CD14-positive monocyte (primary cell): Measurements from ENCODE around the gene SMARCD1. TPM values are rescaled to one million over a fixed set of nuclear protein-coding genes. Genes with fewer than 3 reads are reported as not detected.

Experiments
- DNase-seq, 3 donors: peaks; one replicate each; pipeline ENCODE4 v3.0.0-alpha.2; 2011 to 2022
- H2AFZ ChIP-seq: 2 replicates; pipeline ENCODE4 v1.6.0; 2012; ENCODE audit warnings: mild to moderate bottlenecking, low read depth, low read length, inconsistent platforms; ENCODE audit not compliant: insufficient read depth, poor library complexity, severe bottlenecking
- H3K27ac ChIP-seq, 2 donors: 1 replicate in 1 of 2; 2 replicates in 1 of 2; pipeline ENCODE4 v1.5.1; 2012 to 2013; ENCODE audit warnings: low read length in 2 of 2, control low read depth in 1 of 2, inconsistent platforms in 1 of 2, low read depth in 1 of 2, mild to moderate bottlenecking in 1 of 2
- H3K27me3 ChIP-seq, 2 donors: one replicate each; pipeline versions ENCODE4 v1.6.0 to v1.6.1; 2011 to 2013; ENCODE audit warnings: low read length in 2 of 2; ENCODE audit not compliant: control insufficient read depth in 2 of 2, insufficient read depth in 2 of 2
- H3K36me3 ChIP-seq, 2 donors: replicated peaks in 1 of 2; 1 replicate in 1 of 2; 2 replicates in 1 of 2; pipeline versions ENCODE4 v1.5.1 to v1.6.1; 2012 to 2013; ENCODE audit warnings: low read length in 2 of 2, control low read depth in 1 of 2, inconsistent platforms in 1 of 2, mild to moderate bottlenecking in 1 of 2; ENCODE audit not compliant: insufficient read depth in 2 of 2, control insufficient read depth in 1 of 2
- H3K4me1 ChIP-seq, 2 donors: 1 replicate in 1 of 2; 2 replicates in 1 of 2; pipeline versions ENCODE4 v1.5.1 to v1.6.1; 2012 to 2013; ENCODE audit warnings: low read length in 2 of 2, control low read depth in 1 of 2, inconsistent platforms in 1 of 2, mild to moderate bottlenecking in 1 of 2, moderate library complexity in 1 of 2; ENCODE audit not compliant: insufficient read depth in 2 of 2, control insufficient read depth in 1 of 2
- H3K4me2 ChIP-seq: replicated peaks from 2 replicates; pipeline ENCODE3; 2012; ENCODE audit warnings: low read length, moderate library complexity, mild to moderate bottlenecking; ENCODE audit not compliant: poor library complexity, severe bottlenecking; ENCODE audit errors: extremely low read depth
- H3K4me3 ChIP-seq, 3 experiments: fragments of 200-600 bp in 1 of 3; sonication (generic) in 1 of 3; replicated peaks in 1 of 3; 1 replicate in 2 of 3; 2 replicates in 1 of 3; pipeline ENCODE4 v1.5.1; 2011 to 2013; ENCODE audit warnings: low read length in 3 of 3, mild to moderate bottlenecking in 3 of 3, control low read depth in 2 of 3, low read depth in 2 of 3, inconsistent platforms in 1 of 3, moderate library complexity in 1 of 3
- H3K79me2 ChIP-seq: 2 replicates; pipeline ENCODE4 v1.6.0; 2012; ENCODE audit warnings: mild to moderate bottlenecking, control low read depth, inconsistent platforms, low read length, moderate library complexity; ENCODE audit not compliant: insufficient read depth
- H3K9ac ChIP-seq: 2 replicates; pipeline ENCODE4 v1.6.0; 2017; ENCODE audit warnings: low read length, mild to moderate bottlenecking; ENCODE audit not compliant: insufficient read depth, poor library complexity, severe bottlenecking
- H3K9me3 ChIP-seq, 2 donors: replicated peaks in 1 of 2; 1 replicate in 1 of 2; 2 replicates in 1 of 2; pipeline versions ENCODE4 v1.5.1 to v1.6.1; 2012 to 2013; ENCODE audit warnings: low read length in 2 of 2, control low read depth in 1 of 2; ENCODE audit not compliant: control insufficient read depth in 1 of 2, insufficient read depth in 1 of 2
- H4K20me1 ChIP-seq: 2 replicates; pipeline ENCODE4 v1.6.0; 2012; ENCODE audit warnings: mild to moderate bottlenecking, low read length, control low read depth, moderate library complexity; ENCODE audit not compliant: insufficient read depth
- H3K27ac Mint-ChIP-seq, 7 donors: one replicate each; pipeline ENCODE4 v1.8.0; 2020; ENCODE audit warnings: mild to moderate bottlenecking in 7 of 7, mixed read lengths in 7 of 7, moderate library complexity in 6 of 7, inconsistent platforms in 2 of 7
- H3K27me3 Mint-ChIP-seq, 3 donors: one replicate each; pipeline ENCODE4 v1.8.0; 2021 to 2022; ENCODE audit warnings: low read depth in 3 of 3, mild to moderate bottlenecking in 3 of 3, mixed read lengths in 3 of 3, moderate library complexity in 3 of 3, inconsistent platforms in 1 of 3
- H3K36me3 Mint-ChIP-seq, 2 donors: one replicate each; pipeline ENCODE4 v1.8.0; 2020; ENCODE audit warnings: mixed read lengths in 2 of 2, inconsistent platforms in 1 of 2, mild to moderate bottlenecking in 1 of 2
- H3K4me1 Mint-ChIP-seq: one replicate; pipeline ENCODE4 v1.8.0; 2020; ENCODE audit warnings: mild to moderate bottlenecking, mixed read lengths
- H3K4me3 Mint-ChIP-seq, 2 donors: one replicate each; pipeline ENCODE4 v1.8.0; 2020; ENCODE audit warnings: mild to moderate bottlenecking in 2 of 2, mixed read lengths in 2 of 2, moderate library complexity in 1 of 2
- H3K9me3 Mint-ChIP-seq, 7 donors: one replicate each; pipeline ENCODE4 v1.8.0; 2020 to 2022; ENCODE audit warnings: mixed read lengths in 7 of 7, mild to moderate bottlenecking in 6 of 7, moderate library complexity in 6 of 7, inconsistent platforms in 2 of 7
- WGBS: methylation state at CpG from one replicate; pipeline ENCODE4 v1.1.5; 2013; ENCODE audit warnings: missing lambda C conversion rate; ENCODE audit not compliant: insufficient coverage; 5-methylcytosine and 5-hydroxymethylcytosine counted together
- intact Hi-C, 2 donors: fragments of 100-400 bp; cut with micrococcal nuclease; formaldehyde crosslinking; loops; one replicate each; pipeline versions ENCODE4 v1.15.0 to v1.15.1; 2023
- polyA plus RNA-seq, 3 donors: library from polyadenylated mRNA; depleted of rRNA in 1 of 3; unstranded in 2 of 3; stranded (reverse) in 1 of 3; fragments of 300-500 nt in 2 of 3; fragments of >200 nt in 1 of 3; fragmentation: Illumina TruSeq in 2 of 3; gene quantifications; 1 replicate in 2 of 3; 2 replicates in 1 of 3; pipeline ENCODE4 v1.2.3, GENCODE V29; 2012 to 2021
- TF ChIP-seq, protein P1 (sequence below): fragments of 200-600 bp; IDR thresholded peaks from one replicate; pipeline ENCODE4 v1.8.0; 2022; ENCODE audit warnings: antibody characterized with exemption, mild to moderate bottlenecking

SMARCD1 gene
- polyA plus RNA-seq, 3 donors, result 3.7 to 41.9 (median 7.8) TPM

GRCh38 chr12:50085615-50086072 is 502 bp downstream of the SMARCD1 start:
- TF ChIP-seq, protein P1, sequence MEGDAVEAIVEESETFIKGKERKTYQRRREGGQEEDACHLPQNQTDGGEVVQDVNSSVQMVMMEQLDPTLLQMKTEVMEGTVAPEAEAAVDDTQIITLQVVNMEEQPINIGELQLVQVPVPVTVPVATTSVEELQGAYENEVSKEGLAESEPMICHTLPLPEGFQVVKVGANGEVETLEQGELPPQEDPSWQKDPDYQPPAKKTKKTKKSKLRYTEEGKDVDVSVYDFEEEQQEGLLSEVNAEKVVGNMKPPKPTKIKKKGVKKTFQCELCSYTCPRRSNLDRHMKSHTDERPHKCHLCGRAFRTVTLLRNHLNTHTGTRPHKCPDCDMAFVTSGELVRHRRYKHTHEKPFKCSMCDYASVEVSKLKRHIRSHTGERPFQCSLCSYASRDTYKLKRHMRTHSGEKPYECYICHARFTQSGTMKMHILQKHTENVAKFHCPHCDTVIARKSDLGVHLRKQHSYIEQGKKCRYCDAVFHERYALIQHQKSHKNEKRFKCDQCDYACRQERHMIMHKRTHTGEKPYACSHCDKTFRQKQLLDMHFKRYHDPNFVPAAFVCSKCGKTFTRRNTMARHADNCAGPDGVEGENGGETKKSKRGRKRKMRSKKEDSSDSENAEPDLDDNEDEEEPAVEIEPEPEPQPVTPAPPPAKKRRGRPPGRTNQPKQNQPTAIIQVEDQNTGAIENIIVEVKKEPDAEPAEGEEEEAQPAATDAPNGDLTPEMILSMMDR, result no peak
- Histone ChIP-seq H2AFZ (peak overlapping the region; percentile 97), H3K36me3 (peaks cover 28 to 38% of the 10 kb centered on the region in 2 donors), H3K9ac (peak overlapping the region; percentile 92), H3K9me3 (no peaks in the 10 kb centered on the region), H3K4me3 (peak overlapping the region; percentile 82 to 95 (median 94)), H4K20me1 (no peaks in the 10 kb centered on the region), H3K27ac (peak overlapping the region in 1 of 2 donors; percentile 93), H3K4me2 (peak overlapping the region; percentile 76), H3K27me3 (no peaks in the 10 kb centered on the region), H3K79me2 (peaks cover 13% of the 10 kb centered on the region), H3K4me1 (peaks cover 11 to 14% of the 10 kb centered on the region in 2 donors)
- intact Hi-C loops, result no loop called here
- Mint-ChIP-seq H3K27ac (peak overlapping the region; percentile 75 to 91 (median 88)), H3K36me3 (peaks cover 35 to 39% of the 10 kb centered on the region in 2 donors), H3K9me3 (peaks cover 0 to 2% (median 0%) of the 10 kb centered on the region in 7 donors), H3K4me3 (peak overlapping the region; percentile 83 to 89), H3K4me1 (peaks cover 21% of the 10 kb centered on the region), H3K27me3 (peaks cover 1 to 6% (median 6%) of the 10 kb centered on the region in 3 donors)
- DNase-seq, result no peak
- WGBS, result 31% methylated on average over 7 of the region's 8 CpGs

DNA sequence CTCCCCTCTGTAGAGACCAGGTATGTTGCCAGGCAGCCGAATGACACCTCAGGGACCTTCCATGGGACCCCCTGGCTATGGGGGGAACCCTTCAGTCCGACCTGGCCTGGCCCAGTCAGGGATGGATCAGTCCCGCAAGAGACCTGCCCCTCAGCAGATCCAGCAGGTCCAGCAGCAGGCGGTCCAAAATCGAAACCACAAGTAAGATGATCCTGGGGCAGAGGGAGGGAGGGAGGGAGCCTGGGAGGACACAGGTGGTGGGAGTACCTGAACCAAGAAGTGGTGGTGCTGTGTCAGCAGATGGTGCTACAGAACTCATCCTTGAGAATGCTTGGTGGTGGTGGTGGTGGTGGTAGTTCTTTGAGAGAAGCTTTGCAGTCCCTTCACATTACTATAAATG is 1.0 kb downstream of the SMARCD1 start:
- DNase-seq, result no peak
- H3K9me3 ChIP-seq, result no peaks in the 10 kb centered on the region

More for the DNA sequence above, 1.0 kb downstream of the SMARCD1 start:
- Histone ChIP-seq H3K4me3 (peak overlapping the region in 2 of 3 experiments; percentile 82 to 95), H4K20me1 (no peaks in the 10 kb centered on the region), H2AFZ (peak overlapping the region; percentile 97), H3K36me3 (peaks cover 30 to 42% of the 10 kb centered on the region in 2 donors), H3K4me2 (peak overlapping the region; percentile 76), H3K27me3 (no peaks in the 10 kb centered on the region), H3K79me2 (peaks cover 13% of the 10 kb centered on the region), H3K27ac (peak overlapping the region in 1 of 2 donors; percentile 93), H3K9ac (no peak overlapping the region), H3K4me1 (peaks cover 11 to 14% of the 10 kb centered on the region in 2 donors)
- peaks cover 0 to 2% (median 0%) of the 10 kb centered on the region in 7 donors for H3K9me3 Mint-ChIP-seq
- H3K4me1 Mint-ChIP-seq, result peaks cover 21% of the 10 kb centered on the region
- H3K27ac Mint-ChIP-seq, result peak overlapping the region in 5 of 7 donors; percentile 1 to 91 (median 88)
- intact Hi-C loops, result no loop called here
- peaks cover 1 to 5% (median 3%) of the 10 kb centered on the region in 3 donors for H3K27me3 Mint-ChIP-seq
- 86% methylated on average over 3 of the region's 5 CpGs for WGBS
- H3K4me3 Mint-ChIP-seq, result peak overlapping the region; percentile 83 to 89
- TF ChIP-seq, protein P1, result no peak
- H3K36me3 Mint-ChIP-seq, result peaks cover 40 to 42% of the 10 kb centered on the region in 2 donors
